Gastroesophageal sphincter (tissue), 4 donors: Measurements from ENCODE around the gene PRF1. TPM values are rescaled to one million over a fixed set of nuclear protein-coding genes. Genes with fewer than 3 reads are reported as not detected.

Experiments used
- ATAC-seq: fragments of 150-250 bp; one replicate; pipeline ENCODE4 v1.9.1; 2016; ENCODE audit warnings: mild to moderate bottlenecking, moderate library complexity
- H3K27ac ChIP-seq, 4 donors: fragments of 200-600 bp; sonication (generic) in 3 of 4; 1 replicate in 3 of 4; 2 replicates in 1 of 4; pipeline ENCODE4 v1.5.1; 2016 to 2019
- H3K27me3 ChIP-seq: fragments of 200-600 bp; sonication (generic); one replicate; pipeline ENCODE4 v1.5.1; 2019
- H3K36me3 ChIP-seq, 2 donors: fragments of 200-600 bp; sonication (generic); one replicate each; pipeline ENCODE4 v1.5.1; 2019; ENCODE audit warnings: control low read depth in 1 of 2
- H3K4me1 ChIP-seq, 3 donors: fragments of 200-600 bp; sonication (generic); 1 replicate in 2 of 3; 2 replicates in 1 of 3; pipeline ENCODE4 v1.5.1; 2016 to 2019; ENCODE audit warnings: control low read depth in 2 of 3
- H3K4me3 ChIP-seq, 2 donors: fragments of 200-600 bp; sonication (generic); one replicate each; pipeline ENCODE4 v1.5.1; 2019; ENCODE audit warnings: mild to moderate bottlenecking in 1 of 2, moderate library complexity in 1 of 2
- H3K9me3 ChIP-seq, 3 donors: fragments of 200-600 bp; sonication (generic); one replicate each; pipeline ENCODE4 v1.5.1; 2017 to 2019; ENCODE audit warnings: control low read depth in 2 of 3
- CTCF ChIP-seq, 4 experiments: fragments of 200-600 bp in 2 of 4; fragments of 450-650 bp in 2 of 4; sonication (generic) in 1 of 4; IDR thresholded peaks; one replicate each; pipeline ENCODE4 v1.5.1; 2017 to 2019; ENCODE audit warnings: antibody characterized with exemption in 4 of 4, mild to moderate bottlenecking in 2 of 4, moderate library complexity in 2 of 4
- EP300 ChIP-seq: sonication (generic); formaldehyde crosslinking; IDR thresholded peaks from one replicate; pipeline ENCODE4 v1.6.1; 2017; ENCODE audit warnings: antibody characterized with exemption, mild to moderate bottlenecking
- POLR2A ChIP-seq, 2 donors: fragments of 450-650 bp; IDR thresholded peaks; one replicate each; pipeline ENCODE4 v1.6.1; 2017; ENCODE audit warnings: antibody characterized with exemption in 2 of 2, mild to moderate bottlenecking in 2 of 2, moderate library complexity in 1 of 2
- POLR2AphosphoS5 ChIP-seq: sonication (generic); formaldehyde crosslinking; IDR thresholded peaks from one replicate; pipeline ENCODE4 v1.6.1; 2017; ENCODE audit warnings: antibody characterized with exemption
- WGBS, 2 donors: methylation state at CpG; one replicate each; pipeline ENCODE4 v1.1.5; 2018; ENCODE audit warnings: low coverage in 1 of 2; 5-methylcytosine and 5-hydroxymethylcytosine counted together
- total RNA-seq, 4 donors: library from RNA; depleted of rRNA; stranded (reverse); fragments of >200 nt; gene quantifications; one replicate each; pipeline ENCODE4 v1.1.0, GENCODE V29; 2016

The PRF1 gene
- total RNA-seq, 4 donors from 2014 or later, result 0.96 to 3.9 (median 2.0) TPM; not detected in 1

DNA sequence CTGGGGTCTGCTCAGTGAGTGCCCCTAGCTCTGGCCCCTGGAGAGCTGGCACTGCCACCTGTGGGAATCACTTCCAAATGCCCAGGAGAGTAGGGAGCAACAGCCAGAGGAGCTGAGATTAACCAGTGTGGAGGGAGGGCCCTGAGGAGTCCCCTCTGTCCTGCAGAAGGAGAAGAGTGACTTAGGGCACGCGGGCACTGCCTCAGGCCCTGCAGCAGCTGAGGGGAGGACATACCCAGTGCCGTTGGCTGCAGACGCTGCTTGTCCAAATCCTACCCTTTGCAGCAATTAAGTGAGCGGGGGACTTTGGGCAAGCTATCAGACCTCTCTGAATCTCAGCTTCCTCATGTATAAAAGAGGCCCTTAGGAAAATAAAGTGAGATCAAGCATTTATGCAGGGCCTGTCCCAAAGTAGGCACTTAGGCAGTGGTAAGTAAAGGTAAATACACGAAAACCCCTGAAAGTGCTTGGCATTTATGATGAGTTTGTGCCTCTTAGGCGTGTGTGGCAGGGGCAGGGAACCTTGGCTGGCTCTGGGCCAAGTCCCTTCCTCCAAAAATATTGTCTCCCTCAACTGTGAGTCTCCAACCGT is 16.9 kb downstream of the PRF1 start:
- Histone ChIP-seq H3K4me1 (peaks cover 0 to 9% (median 0%) of the 10 kb centered on the region in 3 donors), H3K27ac (no peak overlapping the region), H3K27me3 (no peaks in the 10 kb centered on the region), H3K36me3 (no peaks in the 10 kb centered on the region), H3K4me3 (no peak overlapping the region), H3K9me3 (no peaks in the 10 kb centered on the region)
- no peak for TF ChIP-seq POLR2AphosphoS5
- no peak for TF ChIP-seq CTCF (IDR thresholded peaks at IDR 0.05)
- TF ChIP-seq EP300, result no peak
- TF ChIP-seq POLR2A (IDR thresholded peaks at IDR 0.05), result no peak
- no peak for ATAC-seq
- WGBS, 2 donors, result 65 to 100% methylated on average over 1 to 4 of the region's 8 CpGs

DNA sequence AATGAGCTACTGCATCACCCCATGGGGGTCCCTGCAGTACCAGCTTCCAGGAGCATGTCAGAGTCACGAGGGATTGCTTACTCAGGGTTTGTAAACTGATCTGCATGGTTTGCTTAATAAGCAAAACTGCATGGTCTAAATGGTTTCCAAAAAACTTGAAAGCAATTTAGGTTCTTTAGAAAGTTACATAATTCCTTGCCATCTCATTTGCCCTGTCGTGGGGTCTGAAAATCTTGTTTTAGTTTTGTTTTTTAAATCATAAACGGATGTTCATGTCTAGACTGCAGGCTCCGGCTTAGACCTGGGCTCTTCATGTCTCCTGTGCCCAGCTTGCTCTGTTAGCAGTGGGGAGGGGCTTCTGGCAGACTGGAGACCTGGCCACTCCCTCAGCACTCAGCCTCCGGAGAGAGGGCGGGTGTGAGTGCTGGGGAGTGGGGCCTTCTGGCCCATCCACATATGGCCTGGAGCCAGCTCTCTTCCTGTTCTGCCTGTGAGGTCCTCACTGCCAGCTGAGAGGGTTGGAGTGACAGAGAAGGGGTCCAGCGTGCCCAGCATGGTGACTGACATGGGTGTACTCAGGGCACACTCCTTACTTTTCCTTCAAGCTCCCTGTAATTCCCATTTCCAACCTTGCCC is 17.5 kb downstream of the PRF1 start:
- H3K4me1 ChIP-seq, result peaks cover 0 to 8% (median 0%) of the 10 kb centered on the region in 3 donors
- TF ChIP-seq EP300 (no peak), POLR2AphosphoS5 (no peak), CTCF (IDR thresholded peaks at IDR 0.05) (no peak), POLR2A (IDR thresholded peaks at IDR 0.05) (no peak)
- no peaks in the 10 kb centered on the region for H3K9me3 ChIP-seq
- WGBS, 2 donors, result 50 to 100% methylated on average over 1 to 4 of the region's 7 CpGs
- H3K36me3 ChIP-seq, result no peaks in the 10 kb centered on the region
- no peak overlapping the region for H3K4me3 ChIP-seq
- H3K27me3 ChIP-seq, result no peaks in the 10 kb centered on the region
- ATAC-seq, result no peak
- no peak overlapping the region for H3K27ac ChIP-seq

GRCh38 chr10:70584366-70584765 is 18.2 kb downstream of the PRF1 start:
- peaks cover 0 to 2% (median 0%) of the 10 kb centered on the region in 3 donors for H3K4me1 ChIP-seq
- no peaks in the 10 kb centered on the region for H3K9me3 ChIP-seq
- no peaks in the 10 kb centered on the region for H3K27me3 ChIP-seq
- H3K36me3 ChIP-seq, result no peaks in the 10 kb centered on the region
- TF ChIP-seq POLR2AphosphoS5 (no peak), EP300 (no peak), CTCF (IDR thresholded peaks at IDR 0.05) (no peak), POLR2A (IDR thresholded peaks at IDR 0.05) (no peak)
- no peak overlapping the region for H3K27ac ChIP-seq
- no peak overlapping the region for H3K4me3 ChIP-seq
- 100% methylated on average over 1 to 2 of the region's 11 CpGs for WGBS, 2 donors
- no peak for ATAC-seq

- ATAC-seq, result no peak
- whole genome bisulfite sequencing, 2 donors, result 83% methylated on average over 1 of the region's 2 CpGs; no CpG with 5 or more reads in 1 of the 2 donors
- Histone ChIP-seq H3K27me3 (no peaks in the 10 kb centered on the region), H3K4me3 (no peak overlapping the region), H3K27ac (no peak overlapping the region), H3K36me3 (no peaks in the 10 kb centered on the region), H3K4me1 (no peaks in the 10 kb centered on the region), H3K9me3 (no peaks in the 10 kb centered on the region)
- TF ChIP-seq EP300 (no peak), POLR2A (IDR thresholded peaks at IDR 0.05) (no peak), POLR2AphosphoS5 (no peak), CTCF (IDR thresholded peaks at IDR 0.05) (no peak)
Measured at GRCh38 chr10:70583669-70584037, 18.9 kb downstream of the PRF1 start.
